Kidney tubule cell (primary cell): ENCODE measurements around the gene SMURF1.
"Not testable (repeated sequence)": the region's sequence is repeated elsewhere in the genome, so short reads cannot be mapped to it uniquely, and the experiment has no call there.

Experiments used
- DNase-seq: peaks from one replicate; pipeline ENCODE4 v3.0.0-alpha.2; 2018; ENCODE audit warnings: low spot score

SMURF1 gene

GRCh38 chr7:99121496-99122021 is 22.3 kb downstream of the SMURF1 start:
- DNase-seq, result no peak

GRCh38 chr7:99120916-99121315 is 23.0 kb downstream of the SMURF1 start:
- DNase-seq, result no peak

GRCh38 chr7:99120501-99120900 is 23.4 kb downstream of the SMURF1 start:
- DNase-seq, result no peak

GRCh38 chr7:99118077-99118476 is 25.8 kb downstream of the SMURF1 start:
- no peak for DNase-seq

GRCh38 chr7:99116144-99116543 is 27.8 kb downstream of the SMURF1 start:
- no peak for DNase-seq

- DNase-seq, result no peak
Observed at GRCh38 chr7:99115379-99115778, 28.5 kb downstream of the SMURF1 start.

GRCh38 chr7:99112979-99113378 is 30.9 kb downstream of the SMURF1 start:
- no peak for DNase-seq

- peak; percentile 68 for DNase-seq
Observed at GRCh38 chr7:99112097-99112496, 31.8 kb downstream of the SMURF1 start.

GRCh38 chr7:99111591-99111990 is 32.3 kb downstream of the SMURF1 start:
- DNase-seq, result no peak

- DNase-seq, result no peak
Observed at GRCh38 chr7:99109108-99110051, 34.5 kb downstream of the SMURF1 start.

- DNase-seq, result no peak
Observed at GRCh38 chr7:99108613-99109012, 35.3 kb downstream of the SMURF1 start.

- peak; percentile 94 for DNase-seq
Observed at GRCh38 chr7:99106821-99107241, 37.1 kb downstream of the SMURF1 start.

GRCh38 chr7:99106411-99106810 is 37.5 kb downstream of the SMURF1 start:
- DNase-seq, result no peak

GRCh38 chr7:99105756-99106155 is 38.2 kb downstream of the SMURF1 start:
- DNase-seq, result no peak

- DNase-seq, result no peak
Observed at GRCh38 chr7:99104631-99105030, 39.3 kb downstream of the SMURF1 start.

- not testable (repeated sequence) for DNase-seq
Observed at GRCh38 chr7:99103836-99104235, 40.1 kb downstream of the SMURF1 start.

GRCh38 chr7:99102809-99103690 is 40.9 kb downstream of the SMURF1 start:
- peak; percentile 33 for DNase-seq

GRCh38 chr7:99102361-99102760 is 41.5 kb downstream of the SMURF1 start:
- no peak for DNase-seq

- DNase-seq, result not testable (repeated sequence)
Observed at GRCh38 chr7:99101516-99101915, 42.4 kb downstream of the SMURF1 start.

GRCh38 chr7:99099499-99100077 is 44.3 kb downstream of the SMURF1 start:
- DNase-seq, result no peak

GRCh38 chr7:99098824-99099498 is 44.9 kb downstream of the SMURF1 start:
- peak; percentile 63 for DNase-seq
